ENCODE results near the gene TACC2. TPM values are rescaled to one million over a fixed set of nuclear protein-coding genes. Genes with fewer than 3 reads are reported as not detected.

Gene TACC2
- total RNA-seq, 4 donors from 2014 or later, result 206 to 606 (median 261) TPM

DNA sequence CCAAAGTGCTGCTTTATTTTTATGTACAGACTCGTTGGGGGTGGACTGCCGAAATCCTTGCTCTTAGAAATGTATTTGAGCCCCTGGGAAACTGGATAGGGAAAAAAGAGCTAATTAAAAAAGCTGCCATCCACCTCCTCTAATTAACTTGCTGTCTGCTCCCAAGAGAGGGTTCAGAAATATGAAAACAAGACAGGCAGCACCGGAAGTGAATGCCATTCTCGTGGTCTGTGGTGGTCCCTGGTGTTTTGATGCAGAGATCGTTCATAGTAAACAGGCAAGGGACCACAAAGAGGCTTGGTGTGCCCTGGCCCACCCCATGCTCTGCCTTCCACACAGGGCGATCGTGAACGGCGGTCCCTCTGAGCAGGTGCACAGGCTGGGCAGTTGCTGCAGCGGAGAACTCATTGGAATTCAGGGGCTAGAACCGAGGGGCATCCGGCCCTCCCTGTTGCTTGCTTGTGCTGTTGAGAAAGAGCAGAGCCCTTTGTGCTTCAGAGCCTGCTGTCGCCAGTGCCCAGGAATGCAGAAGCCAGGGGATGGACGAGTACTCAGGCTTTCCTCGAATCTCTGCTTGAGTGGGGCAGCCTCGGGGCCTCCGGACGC, 203.1 kb downstream of the TACC2 start:
- no peaks in the 10 kb centered on the region for H3K27me3 ChIP-seq
- WGBS, result 87% methylated on average over 18 of the region's 18 CpGs
- H3K4me3 ChIP-seq, result no peak overlapping the region
- H3K27ac ChIP-seq, result no peak overlapping the region
- no peaks in the 10 kb centered on the region for H3K9me3 ChIP-seq
- H3K36me3 ChIP-seq, result peaks cover 17% of the 10 kb centered on the region
- H3K4me1 ChIP-seq, result no peaks in the 10 kb centered on the region
- TF ChIP-seq, protein P1, sequence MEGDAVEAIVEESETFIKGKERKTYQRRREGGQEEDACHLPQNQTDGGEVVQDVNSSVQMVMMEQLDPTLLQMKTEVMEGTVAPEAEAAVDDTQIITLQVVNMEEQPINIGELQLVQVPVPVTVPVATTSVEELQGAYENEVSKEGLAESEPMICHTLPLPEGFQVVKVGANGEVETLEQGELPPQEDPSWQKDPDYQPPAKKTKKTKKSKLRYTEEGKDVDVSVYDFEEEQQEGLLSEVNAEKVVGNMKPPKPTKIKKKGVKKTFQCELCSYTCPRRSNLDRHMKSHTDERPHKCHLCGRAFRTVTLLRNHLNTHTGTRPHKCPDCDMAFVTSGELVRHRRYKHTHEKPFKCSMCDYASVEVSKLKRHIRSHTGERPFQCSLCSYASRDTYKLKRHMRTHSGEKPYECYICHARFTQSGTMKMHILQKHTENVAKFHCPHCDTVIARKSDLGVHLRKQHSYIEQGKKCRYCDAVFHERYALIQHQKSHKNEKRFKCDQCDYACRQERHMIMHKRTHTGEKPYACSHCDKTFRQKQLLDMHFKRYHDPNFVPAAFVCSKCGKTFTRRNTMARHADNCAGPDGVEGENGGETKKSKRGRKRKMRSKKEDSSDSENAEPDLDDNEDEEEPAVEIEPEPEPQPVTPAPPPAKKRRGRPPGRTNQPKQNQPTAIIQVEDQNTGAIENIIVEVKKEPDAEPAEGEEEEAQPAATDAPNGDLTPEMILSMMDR (IDR thresholded peaks at IDR 0.05), result no peak
- TF ChIP-seq POLR2A (IDR thresholded peaks at IDR 0.05) (no peak), EP300 (IDR thresholded peaks at IDR 0.05) (no peak), POLR2AphosphoS5 (IDR thresholded peaks at IDR 0.05) (no peak)
- no peak for DNase-seq (ENCODE audit: low spot score in 2 of 2)

GRCh38 chr10:122194251-122194650, 205.3 kb downstream of the TACC2 start:
- peaks cover 37% of the 10 kb centered on the region for H3K36me3 ChIP-seq
- H3K27me3 ChIP-seq, result no peaks in the 10 kb centered on the region
- no peak for DNase-seq (ENCODE audit: low spot score in 2 of 2)
- no peaks in the 10 kb centered on the region for H3K4me1 ChIP-seq
- no peaks in the 10 kb centered on the region for H3K9me3 ChIP-seq
- WGBS, result 92% methylated on average over 9 of the region's 9 CpGs
- no peak overlapping the region for H3K4me3 ChIP-seq
- TF ChIP-seq, protein P1 (IDR thresholded peaks at IDR 0.05), result no peak
- no peak for TF ChIP-seq POLR2AphosphoS5 (IDR thresholded peaks at IDR 0.05)
- TF ChIP-seq POLR2A (IDR thresholded peaks at IDR 0.05), result no peak
- TF ChIP-seq EP300 (IDR thresholded peaks at IDR 0.05), result no peak
- no peak overlapping the region for H3K27ac ChIP-seq

DNA sequence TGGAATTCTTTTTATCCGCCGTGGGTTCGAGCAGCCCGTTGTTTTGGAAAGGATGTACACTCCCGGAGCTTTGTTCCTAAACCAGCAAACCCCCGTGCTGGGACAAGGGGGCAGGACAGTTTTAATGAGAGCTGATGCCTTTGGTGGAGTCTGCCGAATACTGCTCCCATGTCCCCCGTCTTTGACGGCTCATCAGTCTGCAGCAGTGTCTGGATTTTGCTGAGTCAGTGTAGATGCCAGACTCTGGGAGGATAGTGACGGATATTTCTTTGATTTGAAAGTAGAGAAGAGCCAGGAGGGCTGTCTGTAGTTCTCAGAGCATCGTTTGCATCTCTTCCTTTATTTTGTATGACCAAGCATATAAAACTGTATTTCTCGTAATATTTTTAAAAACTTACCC, 207.3 kb downstream of the TACC2 start:
- Histone ChIP-seq H3K4me1 (no peaks in the 10 kb centered on the region), H3K4me3 (no peak overlapping the region), H3K27me3 (no peaks in the 10 kb centered on the region), H3K36me3 (peaks cover 55% of the 10 kb centered on the region), H3K9me3 (no peaks in the 10 kb centered on the region), H3K27ac (no peak overlapping the region)
- TF ChIP-seq, protein P1 (IDR thresholded peaks at IDR 0.05), result no peak
- DNase-seq (ENCODE audit: low spot score in 2 of 2), result no peak
- whole genome bisulfite sequencing, result 83% methylated on average over 12 of the region's 12 CpGs

- peaks cover 59% of the 10 kb centered on the region for H3K36me3 ChIP-seq
- DNase-seq (ENCODE audit: low spot score in 2 of 2), result no peak
- no peak overlapping the region for H3K27ac ChIP-seq
- TF ChIP-seq EP300 (IDR thresholded peaks at IDR 0.05) (no peak), POLR2A (IDR thresholded peaks at IDR 0.05) (no peak), POLR2AphosphoS5 (IDR thresholded peaks at IDR 0.05) (no peak)
- TF ChIP-seq, protein P1 (IDR thresholded peaks at IDR 0.05), result no peak
- no peaks in the 10 kb centered on the region for H3K9me3 ChIP-seq
- H3K4me3 ChIP-seq, result no peak overlapping the region
- no peaks in the 10 kb centered on the region for H3K27me3 ChIP-seq
- 77% methylated on average over 13 of the region's 13 CpGs for WGBS
- H3K4me1 ChIP-seq, result no peaks in the 10 kb centered on the region
Measured at GRCh38 chr10:122197611-122198222, 208.8 kb downstream of the TACC2 start.

DNA sequence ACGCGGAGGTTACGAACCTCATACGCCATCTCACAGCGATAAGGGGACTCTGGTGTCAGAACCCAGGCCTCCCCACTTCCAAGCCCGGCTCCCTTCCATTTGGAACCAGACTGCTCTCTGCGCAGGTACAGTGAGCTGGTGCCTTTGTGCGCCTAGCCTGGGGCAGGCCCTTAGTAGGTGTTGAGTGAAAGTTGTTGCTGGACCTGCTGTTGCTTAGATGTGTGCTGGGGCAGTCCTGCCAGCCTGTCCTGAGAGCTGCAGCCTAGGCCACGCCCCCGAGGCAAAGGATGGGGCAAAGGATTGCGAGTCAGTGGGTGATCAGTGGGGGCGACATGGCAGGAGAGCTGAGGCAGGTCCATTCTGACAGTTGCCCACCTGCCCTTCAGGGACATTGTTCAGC, 209.7 kb downstream of the TACC2 start:
- Histone ChIP-seq H3K36me3 (peaks cover 59% of the 10 kb centered on the region), H3K4me3 (no peak overlapping the region), H3K27ac (no peak overlapping the region), H3K4me1 (no peaks in the 10 kb centered on the region), H3K27me3 (no peaks in the 10 kb centered on the region), H3K9me3 (no peaks in the 10 kb centered on the region)
- no peak for DNase-seq (ENCODE audit: low spot score in 2 of 2)
- TF ChIP-seq POLR2AphosphoS5 (IDR thresholded peaks at IDR 0.05), result no peak
- TF ChIP-seq POLR2A (IDR thresholded peaks at IDR 0.05), result no peak
- TF ChIP-seq, protein P1 (IDR thresholded peaks at IDR 0.05), result no peak
- TF ChIP-seq EP300 (IDR thresholded peaks at IDR 0.05), result no peak
- WGBS, result 97% methylated on average over 6 of the region's 12 CpGs

All from suprapubic skin (tissue), 4 donors.